Liver (tissue), 9 donors: ENCODE results near the gene FGF12. TPM values are rescaled to one million over a fixed set of nuclear protein-coding genes. Genes with fewer than 3 reads are reported as not detected.

Experiments
- DNase-seq: peaks from one replicate; pipeline ENCODE4 v3.0.0-alpha.2; 2017; ENCODE audit warnings: low spot score
- H3K27ac ChIP-seq, 2 donors: one replicate each; pipeline ENCODE4 v1.7.0; 2013; ENCODE audit warnings: inconsistent platforms in 2 of 2, low read length in 2 of 2, control low read depth in 1 of 2, low read depth in 1 of 2, mild to moderate bottlenecking in 1 of 2
- H3K27me3 ChIP-seq, 4 donors: one replicate each; pipeline versions ENCODE4 v1.6.1 to v1.7.0; 2013; ENCODE audit warnings: low read length in 3 of 4, inconsistent platforms in 1 of 4, mild to moderate bottlenecking in 1 of 4, moderate library complexity in 1 of 4; ENCODE audit not compliant: control insufficient read depth in 4 of 4, insufficient read depth in 4 of 4
- H3K36me3 ChIP-seq, 4 donors: one replicate each; pipeline versions ENCODE4 v1.6.1 to v1.7.0; 2013; ENCODE audit warnings: low read length in 3 of 4, mild to moderate bottlenecking in 3 of 4, low read depth in 1 of 4, moderate library complexity in 1 of 4; ENCODE audit not compliant: control insufficient read depth in 4 of 4, insufficient read depth in 3 of 4
- H3K4me1 ChIP-seq, 4 donors: one replicate each; pipeline versions ENCODE4 v1.6.1 to v1.7.0; 2013; ENCODE audit warnings: low read length in 3 of 4, mild to moderate bottlenecking in 3 of 4, moderate library complexity in 1 of 4; ENCODE audit not compliant: control insufficient read depth in 4 of 4, insufficient read depth in 4 of 4
- H3K4me3 ChIP-seq, 3 donors: one replicate each; pipeline versions ENCODE4 v1.6.1 to v1.7.0; 2013; ENCODE audit warnings: low read length in 3 of 3, control low read depth in 1 of 3, low read depth in 1 of 3, mild to moderate bottlenecking in 1 of 3
- H3K9ac ChIP-seq, 2 donors: one replicate each; pipeline ENCODE4 v1.7.0; 2013; ENCODE audit warnings: low read length in 2 of 2, mild to moderate bottlenecking in 2 of 2, moderate library complexity in 2 of 2, control low read depth in 1 of 2, low read depth in 1 of 2
- H3K9me3 ChIP-seq, 4 donors: one replicate each; pipeline versions ENCODE4 v1.6.1 to v1.7.0; 2013; ENCODE audit warnings: low read length in 3 of 4; ENCODE audit not compliant: control insufficient read depth in 4 of 4
- ATF3 ChIP-seq: IDR thresholded peaks from 2 replicates; pipeline ENCODE4 v1.6.1; 2016; ENCODE audit warnings: antibody characterized with exemption
- CTCF ChIP-seq: fragments of 150-350 bp; IDR thresholded peaks from 2 replicates; pipeline ENCODE4 v1.5.1; 2017; ENCODE audit warnings: improper control_type of control experiment, low read depth, low read length; ENCODE audit not compliant: missing input control
- EGR1 ChIP-seq, 2 donors: IDR thresholded peaks; 2 replicates each; pipeline ENCODE4 v1.6.1; 2016 to 2018; ENCODE audit warnings: antibody characterized with exemption in 2 of 2, low read depth in 2 of 2
- FOXA1 ChIP-seq: IDR thresholded peaks from 2 replicates; pipeline ENCODE4 v1.6.1; 2016; ENCODE audit warnings: antibody characterized with exemption
- FOXA2 ChIP-seq: IDR thresholded peaks from 2 replicates; pipeline ENCODE4 v1.6.1; 2016; ENCODE audit warnings: antibody characterized with exemption
- GABPA ChIP-seq, 2 donors: IDR thresholded peaks in 1 of 2; conservative IDR thresholded peaks in 1 of 2; 2 replicates each; pipeline ENCODE4 v1.6.1; 2016; ENCODE audit warnings: antibody characterized with exemption in 2 of 2, mild to moderate bottlenecking in 1 of 2, moderate library complexity in 1 of 2
- HNF4A ChIP-seq, 2 donors: conservative IDR thresholded peaks; 2 replicates each; pipeline ENCODE4 v1.6.1; 2016; ENCODE audit warnings: antibody characterized with exemption in 2 of 2, mild to moderate bottlenecking in 2 of 2
- HNF4G ChIP-seq: IDR thresholded peaks from 2 replicates; pipeline ENCODE4 v1.6.1; 2016; ENCODE audit warnings: antibody characterized with exemption
- JUND ChIP-seq, 2 donors: IDR thresholded peaks; 2 replicates each; pipeline ENCODE4 v1.6.1; 2016; ENCODE audit warnings: antibody characterized with exemption in 2 of 2
- MAX ChIP-seq: IDR thresholded peaks from 2 replicates; pipeline ENCODE4 v1.6.1; 2016; ENCODE audit warnings: antibody characterized with exemption
- NR2F2 ChIP-seq: IDR thresholded peaks from 2 replicates; pipeline ENCODE4 v1.6.1; 2016; ENCODE audit warnings: antibody characterized with exemption
- RAD21 ChIP-seq, 2 donors: IDR thresholded peaks; 2 replicates each; pipeline ENCODE4 v1.6.1; 2016; ENCODE audit warnings: antibody characterized with exemption in 2 of 2, mild to moderate bottlenecking in 2 of 2
- REST ChIP-seq: IDR thresholded peaks from 2 replicates; pipeline ENCODE4 v1.6.1; 2016; ENCODE audit warnings: antibody characterized with exemption, mild to moderate bottlenecking
- RXRA ChIP-seq, 2 donors: IDR thresholded peaks; 2 replicates each; pipeline ENCODE4 v1.6.1; 2017 to 2018; ENCODE audit warnings: antibody characterized with exemption in 2 of 2, mild to moderate bottlenecking in 1 of 2
- SP1 ChIP-seq: IDR thresholded peaks from 2 replicates; pipeline ENCODE4 v1.6.1; 2018; ENCODE audit warnings: antibody characterized with exemption, mild to moderate bottlenecking
- TAF1 ChIP-seq: conservative IDR thresholded peaks from 2 replicates; pipeline ENCODE4 v1.6.1; 2016; ENCODE audit warnings: antibody characterized with exemption, mild to moderate bottlenecking
- YY1 ChIP-seq: IDR thresholded peaks from 2 replicates; pipeline ENCODE4 v1.6.1; 2016; ENCODE audit warnings: antibody characterized with exemption, mild to moderate bottlenecking
- ZBTB33 ChIP-seq: IDR thresholded peaks from 2 replicates; pipeline ENCODE4 v1.6.1; 2016; ENCODE audit warnings: antibody characterized with exemption
- WGBS: extraction: QIAGEN DNeasy Blood & Tissue Kit; methylation state at CpG from one replicate; pipeline ENCODE4 v1.1.7; 2013; 5-methylcytosine and 5-hydroxymethylcytosine counted together
- polyA plus RNA-seq, 2 donors: library from polyadenylated mRNA; stranded (reverse) in 1 of 2; unstranded in 1 of 2; fragments of 200-250 nt in 1 of 2; fragments of >200 nt in 1 of 2; fragmentation: Nextera tagmentation in 1 of 2; extraction: Ambion mirVana in 1 of 2; gene quantifications; one replicate each; pipeline versions ENCODE4 v1.2.1 to v1.2.3, GENCODE V29; 2013 to 2015
- total RNA-seq, 2 donors: library from RNA; depleted of rRNA; stranded (reverse); fragments of >200 nt; gene quantifications; one replicate each; pipeline ENCODE4 v1.2.3, GENCODE V29; 2014
- donor health status: healthy.
- donor health status: healthy.
- donor health status: healthy.
- donor health status: healthy.
- donor health status: healthy.

Gene FGF12
- total and polyA plus RNA-seq, 4 donors = 0.11 to 0.59 (median 0.19) TPM

- TF ChIP-seq ZBTB33 = no peak
- no peak for TF ChIP-seq HNF4A (conservative IDR thresholded peaks at IDR 0.05)
- TF ChIP-seq JUND (IDR thresholded peaks at IDR 0.05) = no peak
- no peak for TF ChIP-seq SP1
- TF ChIP-seq MAX = no peak
- TF ChIP-seq FOXA1 = no peak
These were observed 515.0 kb downstream of the FGF12 start (continued) for GRCh38 chr3:192212335-192212734.

GRCh38 chr3:192207651-192208050, 519.7 kb downstream of the FGF12 start:
- no peak for TF ChIP-seq FOXA2
- no peak for TF ChIP-seq CTCF
- TF ChIP-seq NR2F2 = no peak
- TF ChIP-seq HNF4G = no peak
- TF ChIP-seq MAX = no peak
- TF ChIP-seq HNF4A (conservative IDR thresholded peaks at IDR 0.05) = no peak
- no peak for TF ChIP-seq EGR1 (IDR thresholded peaks at IDR 0.05; ENCODE audit: low read depth in 2 of 2)
- TF ChIP-seq RAD21 (IDR thresholded peaks at IDR 0.05) = no peak
- no peak for TF ChIP-seq FOXA1
- TF ChIP-seq ZBTB33 = no peak
- TF ChIP-seq TAF1 = no peak
- no peak for TF ChIP-seq RXRA (IDR thresholded peaks at IDR 0.05)
- TF ChIP-seq ATF3 = no peak
- no peak for TF ChIP-seq GABPA (IDR thresholded peaks at IDR 0.05 in 1 of 2, conservative IDR thresholded peaks at IDR 0.05 in 1 of 2)
- no peak for TF ChIP-seq SP1
- TF ChIP-seq REST = no peak
- no peak for TF ChIP-seq JUND (IDR thresholded peaks at IDR 0.05)
- TF ChIP-seq YY1 = no peak
- WGBS = 45% methylated on average over 2 of the region's 2 CpGs
- Histone ChIP-seq H3K27me3 (peaks cover 0 to 11% (median 0%) of the 10 kb centered on the region in 4 donors), H3K4me3 (no peak overlapping the region), H3K27ac (no peak overlapping the region), H3K4me1 (no peaks in the 10 kb centered on the region), H3K9ac (no peak overlapping the region), H3K36me3 (no peaks in the 10 kb centered on the region), H3K9me3 (no peaks in the 10 kb centered on the region)
- DNase-seq = no peak
